ENCODE measurements around the gene JADE2. TPM values are rescaled to one million over a fixed set of nuclear protein-coding genes. Genes with fewer than 3 reads are reported as not detected.
A peak's percentile ranks its signal among the peaks of the same experiment; 100 is the strongest.

Gene JADE2
- total RNA-seq, 1 donor from 2014 or later, result 13.5 TPM

DNA sequence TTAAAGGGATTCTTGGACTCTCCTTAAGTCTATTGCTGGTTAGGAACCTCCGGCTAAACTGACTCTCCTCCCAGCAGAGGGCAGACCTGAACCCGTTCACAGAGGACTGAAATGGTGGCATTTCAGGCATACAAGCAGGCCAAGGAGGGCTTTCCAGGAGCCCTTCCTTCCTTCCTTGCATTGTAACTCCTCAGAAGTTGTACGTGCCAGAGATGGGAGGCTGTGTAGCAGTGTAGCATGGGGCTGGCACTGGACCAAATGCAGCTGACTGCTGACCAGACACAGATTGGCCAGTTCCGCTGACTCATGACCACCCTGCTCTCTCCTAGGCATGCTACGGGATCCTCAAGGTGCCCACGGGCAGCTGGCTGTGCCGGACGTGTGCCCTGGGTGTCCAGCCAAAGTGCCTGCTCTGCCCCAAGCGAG lies 36.4 kb downstream of the JADE2 start:
- H3K4me3 ChIP-seq (ENCODE audit: low read depth, low read length), result no peak overlapping the region
- peaks cover 5% of the 10 kb centered on the region for H3K36me3 ChIP-seq (ENCODE audit: control insufficient read depth, insufficient read depth, low read length)
- TF ChIP-seq, protein P1, sequence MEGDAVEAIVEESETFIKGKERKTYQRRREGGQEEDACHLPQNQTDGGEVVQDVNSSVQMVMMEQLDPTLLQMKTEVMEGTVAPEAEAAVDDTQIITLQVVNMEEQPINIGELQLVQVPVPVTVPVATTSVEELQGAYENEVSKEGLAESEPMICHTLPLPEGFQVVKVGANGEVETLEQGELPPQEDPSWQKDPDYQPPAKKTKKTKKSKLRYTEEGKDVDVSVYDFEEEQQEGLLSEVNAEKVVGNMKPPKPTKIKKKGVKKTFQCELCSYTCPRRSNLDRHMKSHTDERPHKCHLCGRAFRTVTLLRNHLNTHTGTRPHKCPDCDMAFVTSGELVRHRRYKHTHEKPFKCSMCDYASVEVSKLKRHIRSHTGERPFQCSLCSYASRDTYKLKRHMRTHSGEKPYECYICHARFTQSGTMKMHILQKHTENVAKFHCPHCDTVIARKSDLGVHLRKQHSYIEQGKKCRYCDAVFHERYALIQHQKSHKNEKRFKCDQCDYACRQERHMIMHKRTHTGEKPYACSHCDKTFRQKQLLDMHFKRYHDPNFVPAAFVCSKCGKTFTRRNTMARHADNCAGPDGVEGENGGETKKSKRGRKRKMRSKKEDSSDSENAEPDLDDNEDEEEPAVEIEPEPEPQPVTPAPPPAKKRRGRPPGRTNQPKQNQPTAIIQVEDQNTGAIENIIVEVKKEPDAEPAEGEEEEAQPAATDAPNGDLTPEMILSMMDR (IDR thresholded peaks at IDR 0.05; ENCODE audit: insufficient read depth, low read length, poor library complexity, severe bottlenecking), result peak; percentile 32
- no peaks in the 10 kb centered on the region for H3K27me3 ChIP-seq (ENCODE audit: control insufficient read depth, insufficient read depth, low read length)
- DNase-seq (ENCODE audit: low read depth), result no peak

DNA sequence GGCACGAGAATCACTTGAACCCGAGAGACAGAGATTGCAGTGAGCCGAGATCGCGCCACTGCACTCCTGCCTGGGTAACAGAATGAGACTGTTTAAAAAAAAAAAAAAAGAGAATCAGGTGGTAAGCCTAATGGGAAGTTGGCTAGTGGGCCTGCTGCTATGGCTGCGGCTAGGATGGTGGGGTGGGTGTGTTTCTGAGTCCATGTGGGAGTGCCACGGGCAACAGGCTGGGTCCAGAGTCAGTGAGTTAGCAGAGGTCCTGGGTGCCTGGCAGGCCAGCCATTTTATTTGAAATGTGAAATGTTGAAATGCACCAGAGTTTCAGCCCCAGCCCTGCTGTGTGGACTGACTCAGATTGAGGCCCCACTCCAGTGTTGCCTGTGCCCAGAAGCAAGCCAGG lies 37.8 kb downstream of the JADE2 start:
- no peaks in the 10 kb centered on the region for H3K27me3 ChIP-seq (ENCODE audit: control insufficient read depth, insufficient read depth, low read length)
- H3K36me3 ChIP-seq (ENCODE audit: control insufficient read depth, insufficient read depth, low read length), result peaks cover 5% of the 10 kb centered on the region
- no peak overlapping the region for H3K4me3 ChIP-seq (ENCODE audit: low read depth, low read length)
- no peak for DNase-seq (ENCODE audit: low read depth)
- TF ChIP-seq, protein P1 (IDR thresholded peaks at IDR 0.05; ENCODE audit: insufficient read depth, low read length, poor library complexity, severe bottlenecking), result no peak

DNA sequence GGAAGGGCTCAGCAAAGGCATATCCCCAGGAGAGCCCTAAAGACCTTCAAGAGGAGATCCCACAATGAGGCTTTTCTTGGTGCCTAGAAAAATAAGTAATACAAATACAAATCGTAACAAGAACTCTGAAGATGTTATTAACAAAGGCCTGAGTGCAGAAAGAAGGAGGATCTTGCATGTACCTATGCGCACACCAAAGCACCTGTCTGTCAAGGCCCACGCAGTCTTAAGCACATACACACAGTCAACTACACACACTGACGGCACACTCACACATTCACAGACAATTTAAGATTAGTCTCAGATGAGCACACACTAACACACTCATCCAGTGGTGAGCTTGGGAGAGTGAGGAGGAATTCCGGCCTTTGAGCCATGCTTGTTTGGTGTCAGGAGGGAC lies 38.5 kb downstream of the JADE2 start:
- TF ChIP-seq, protein P1 (IDR thresholded peaks at IDR 0.05; ENCODE audit: insufficient read depth, low read length, poor library complexity, severe bottlenecking), result no peak
- DNase-seq (ENCODE audit: low read depth), result no peak
- Histone ChIP-seq H3K36me3 (ENCODE audit: control insufficient read depth, insufficient read depth, low read length) (peaks cover 5% of the 10 kb centered on the region), H3K27me3 (ENCODE audit: control insufficient read depth, insufficient read depth, low read length) (no peaks in the 10 kb centered on the region), H3K4me3 (ENCODE audit: low read depth, low read length) (no peak overlapping the region)

DNA sequence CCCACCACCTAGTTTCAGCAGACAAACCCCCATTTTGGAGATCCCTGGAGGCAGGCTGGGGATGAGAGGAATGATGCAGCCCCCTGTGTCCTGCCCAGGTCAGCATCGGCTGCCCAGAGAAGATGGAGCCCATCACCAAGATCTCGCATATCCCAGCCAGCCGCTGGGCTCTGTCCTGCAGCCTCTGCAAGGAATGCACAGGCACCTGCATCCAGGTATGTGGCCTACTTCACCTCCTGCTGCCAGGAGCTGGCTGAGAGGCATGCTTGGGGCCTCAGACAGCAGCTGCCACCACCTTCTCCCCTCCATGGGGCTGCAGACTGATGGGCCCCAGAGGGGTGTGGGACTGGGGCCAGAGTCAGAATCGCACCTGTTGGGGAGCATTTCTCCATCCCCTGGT lies 38.9 kb downstream of the JADE2 start:
- TF ChIP-seq, protein P1 (IDR thresholded peaks at IDR 0.05; ENCODE audit: insufficient read depth, low read length, poor library complexity, severe bottlenecking), result no peak

DNA sequence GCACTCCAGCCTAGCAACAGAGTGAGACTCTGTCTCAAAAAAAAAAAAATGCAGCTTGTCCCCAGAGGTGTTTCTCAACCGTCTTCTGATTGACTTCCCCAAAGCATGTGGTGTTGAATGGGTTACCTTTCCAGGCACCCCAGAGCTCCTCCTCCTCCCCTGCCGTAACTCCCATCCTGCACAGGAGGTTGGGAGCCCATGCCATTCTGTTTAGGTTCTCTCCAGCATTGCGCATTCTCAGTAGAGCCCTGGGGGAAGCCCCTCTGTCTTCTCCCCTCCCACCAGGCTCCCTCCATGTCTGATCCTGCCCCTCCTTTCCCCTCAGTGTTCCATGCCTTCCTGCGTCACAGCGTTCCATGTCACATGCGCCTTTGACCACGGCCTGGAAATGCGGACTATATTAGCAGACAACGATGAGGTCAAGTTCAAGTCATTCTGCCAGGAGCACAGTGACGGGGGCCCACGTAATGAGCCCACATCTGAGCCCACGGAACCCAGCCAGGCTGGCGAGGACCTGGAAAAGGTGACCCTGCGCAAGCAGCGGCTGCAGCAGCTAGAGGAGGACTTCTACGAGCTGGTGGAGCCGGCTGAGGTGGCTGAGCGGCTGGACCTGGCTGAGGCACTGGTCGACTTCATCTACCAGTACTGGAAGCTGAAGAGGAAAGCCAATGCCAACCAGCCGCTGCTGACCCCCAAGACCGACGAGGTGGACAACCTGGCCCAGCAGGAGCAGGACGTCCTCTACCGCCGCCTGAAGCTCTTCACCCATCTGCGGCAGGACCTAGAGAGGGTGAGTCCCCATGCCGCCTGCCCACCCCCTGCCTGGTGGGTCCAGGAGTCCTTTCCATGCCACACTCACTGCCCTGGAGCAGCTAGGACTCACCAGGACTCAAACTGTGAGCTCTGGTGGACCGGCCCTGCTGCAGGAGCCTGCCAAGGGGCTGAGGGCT lies 40.6 kb downstream of the JADE2 start:
- H3K27me3 ChIP-seq (ENCODE audit: control insufficient read depth, insufficient read depth, low read length), result no peaks in the 10 kb centered on the region
- TF ChIP-seq, protein P1 (IDR thresholded peaks at IDR 0.05; ENCODE audit: insufficient read depth, low read length, poor library complexity, severe bottlenecking), result no peak
- DNase-seq (ENCODE audit: low read depth), result no peak
- H3K36me3 ChIP-seq (ENCODE audit: control insufficient read depth, insufficient read depth, low read length), result peaks cover 2% of the 10 kb centered on the region
- H3K4me3 ChIP-seq (ENCODE audit: low read depth, low read length), result no peak overlapping the region

More for the DNA sequence above, 38.9 kb downstream of the JADE2 start:
- peaks cover 5% of the 10 kb centered on the region for H3K36me3 ChIP-seq (ENCODE audit: control insufficient read depth, insufficient read depth, low read length)
- no peaks in the 10 kb centered on the region for H3K27me3 ChIP-seq (ENCODE audit: control insufficient read depth, insufficient read depth, low read length)
- DNase-seq (ENCODE audit: low read depth), result no peak
- H3K4me3 ChIP-seq (ENCODE audit: low read depth, low read length), result no peak overlapping the region

All from kidney epithelial cell (primary cell).